GM21737 (cell line): ENCODE data around the gene LYST.
A peak's percentile ranks its signal among the peaks of the same experiment; 100 is the strongest.
"Not testable (repeated sequence)": the region's sequence is repeated elsewhere in the genome, so short reads cannot be mapped to it uniquely, and the experiment has no call there.

Experiments used
- ATAC-seq: cut with Tn5 transposase; IDR thresholded peaks from one replicate; pipeline ENCODE4 v1.9.1; 2021; ENCODE audit warnings: mild to moderate bottlenecking, moderate library complexity; ENCODE audit not compliant: unreplicated experiment

LYST gene

GRCh38 chr1:235639226-235640205 is 227.2 kb downstream of the LYST start:
- ATAC-seq = no peak

GRCh38 chr1:235638612-235639011 is 228.1 kb downstream of the LYST start:
- not testable (repeated sequence) for ATAC-seq

DNA sequence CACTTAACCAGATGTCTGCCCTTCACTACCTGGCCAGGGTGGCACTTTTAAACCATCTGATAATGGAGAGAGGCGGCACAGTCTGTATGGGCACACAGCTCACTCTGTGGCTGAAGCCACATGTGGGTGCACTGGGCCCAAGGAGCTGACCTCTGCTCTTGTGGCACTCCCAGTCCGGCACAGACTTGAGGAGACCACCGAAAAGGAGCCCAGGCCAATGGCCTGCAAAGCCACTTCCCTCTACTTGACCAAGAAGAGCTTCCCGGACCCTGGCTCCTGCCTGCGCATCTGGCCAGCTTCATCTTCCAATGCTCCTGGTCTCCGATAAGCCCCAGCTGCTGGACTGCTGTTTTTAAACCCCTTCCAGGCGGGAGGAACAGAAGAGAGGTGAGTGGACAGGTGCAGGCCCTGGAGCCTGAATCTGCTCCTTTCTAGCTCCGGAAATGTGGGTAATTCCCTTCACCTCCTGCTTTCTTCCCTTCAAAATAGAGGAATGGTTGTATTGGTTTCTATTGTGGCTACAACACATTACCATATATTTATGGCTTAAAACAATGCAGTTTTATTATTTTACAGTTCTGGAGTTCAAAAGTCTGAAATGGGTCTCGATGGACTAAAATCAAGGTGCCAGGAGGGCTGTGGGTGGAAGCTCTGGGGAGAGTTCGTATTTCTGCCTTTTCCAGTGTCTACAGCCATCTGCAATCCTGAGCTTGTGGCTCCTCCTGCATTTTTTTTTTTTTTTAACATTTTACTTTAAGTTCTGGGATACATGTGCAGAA is 228.8 kb downstream of the LYST start:
- no peak for ATAC-seq

- ATAC-seq = no peak
Observed at GRCh38 chr1:235635938-235636662, 230.6 kb downstream of the LYST start.

DNA sequence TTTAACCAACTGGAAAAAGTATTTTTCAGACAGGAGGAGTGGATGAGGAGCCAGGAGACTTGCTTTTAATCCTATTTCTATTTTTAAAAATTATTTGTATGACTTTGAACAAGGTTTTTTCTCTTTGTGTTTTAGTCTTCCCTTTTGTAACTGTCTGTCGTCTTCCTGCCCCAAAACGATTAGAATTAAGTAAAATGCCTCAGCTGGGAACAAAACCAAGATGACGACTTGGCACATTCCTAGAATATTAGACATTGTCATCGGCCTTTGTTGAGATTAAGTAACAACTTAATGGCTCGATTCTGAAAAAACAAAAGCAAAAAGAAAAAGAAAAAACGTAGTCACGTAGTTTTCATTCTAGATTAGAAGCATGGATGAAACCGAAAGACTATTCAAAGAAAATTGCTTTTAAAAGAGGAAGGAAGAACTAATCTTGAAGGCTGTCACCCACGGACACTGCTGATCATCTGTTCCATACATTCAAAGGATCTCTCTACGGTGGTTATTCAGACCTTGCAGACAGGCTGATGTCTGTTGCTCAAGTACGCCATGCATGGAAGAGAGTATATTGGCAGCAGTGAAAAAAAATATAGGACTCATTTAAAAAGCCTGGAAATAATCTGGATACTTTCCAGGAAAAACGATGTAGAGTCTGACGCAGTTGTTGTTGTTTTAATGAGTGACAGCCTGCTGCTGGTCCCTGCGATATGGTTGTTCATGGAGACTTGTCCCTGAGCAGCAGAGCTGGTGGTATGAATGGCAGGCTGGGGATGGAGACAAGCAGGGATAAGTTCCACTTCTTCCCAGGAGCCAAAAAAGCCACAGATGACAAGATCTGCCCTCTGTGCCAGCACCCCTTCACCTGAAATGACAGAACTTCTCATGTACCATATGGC is 234.0 kb downstream of the LYST start:
- ATAC-seq = peak; percentile 89

DNA sequence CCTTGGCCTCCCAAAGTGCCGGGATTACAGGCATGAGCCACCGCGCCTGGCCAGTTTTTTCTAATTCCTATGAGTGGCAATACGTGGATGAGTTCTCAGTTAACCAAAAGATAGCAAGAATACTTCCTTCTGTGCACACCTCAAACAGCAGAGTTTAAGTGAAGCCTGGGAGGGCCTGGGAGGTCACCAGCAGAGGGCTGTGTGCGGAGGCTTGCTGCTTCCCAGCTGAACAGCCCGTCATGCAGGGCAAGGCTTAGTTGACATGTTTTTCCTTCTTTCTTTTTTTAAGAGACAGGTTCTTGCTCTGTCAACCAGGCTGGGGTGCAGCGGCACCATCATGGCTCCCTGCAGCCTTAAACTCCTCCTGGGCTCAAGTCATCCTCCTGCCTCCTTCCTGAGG is 234.9 kb downstream of the LYST start:
- no peak for ATAC-seq

DNA sequence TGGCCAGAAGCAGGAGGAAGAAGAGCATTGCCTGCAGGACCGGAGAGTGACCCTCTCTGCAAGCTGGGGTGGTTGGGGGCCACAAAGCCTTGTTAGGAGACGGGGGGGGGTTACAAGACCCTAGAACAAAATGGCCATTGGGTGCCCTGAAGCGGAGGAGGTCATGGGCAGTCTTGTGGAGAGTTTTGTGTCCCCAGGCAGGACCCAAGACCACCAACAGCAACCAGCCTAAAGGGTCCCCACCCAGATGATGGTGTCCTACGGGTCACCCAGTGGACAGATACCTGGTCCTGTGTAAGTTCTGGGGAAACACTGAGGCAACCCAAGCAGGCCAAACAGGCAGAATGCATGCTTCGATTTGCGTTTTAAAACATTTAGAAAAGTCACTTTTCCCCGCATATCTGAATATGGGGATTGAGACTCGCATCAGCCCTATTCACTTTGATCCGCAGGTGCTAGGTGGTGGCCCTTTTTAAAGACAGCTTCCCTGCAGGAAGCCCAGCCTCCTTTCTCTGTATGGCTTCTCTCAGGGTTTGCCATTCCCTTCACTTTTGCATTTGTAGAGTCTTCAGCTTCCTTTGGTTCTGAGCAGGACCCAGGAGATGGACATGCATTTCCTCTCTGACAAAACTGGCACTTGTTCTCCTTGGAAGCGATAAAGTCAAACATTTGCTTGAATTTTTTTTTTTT is 238.2 kb downstream of the LYST start:
- ATAC-seq = no peak

DNA sequence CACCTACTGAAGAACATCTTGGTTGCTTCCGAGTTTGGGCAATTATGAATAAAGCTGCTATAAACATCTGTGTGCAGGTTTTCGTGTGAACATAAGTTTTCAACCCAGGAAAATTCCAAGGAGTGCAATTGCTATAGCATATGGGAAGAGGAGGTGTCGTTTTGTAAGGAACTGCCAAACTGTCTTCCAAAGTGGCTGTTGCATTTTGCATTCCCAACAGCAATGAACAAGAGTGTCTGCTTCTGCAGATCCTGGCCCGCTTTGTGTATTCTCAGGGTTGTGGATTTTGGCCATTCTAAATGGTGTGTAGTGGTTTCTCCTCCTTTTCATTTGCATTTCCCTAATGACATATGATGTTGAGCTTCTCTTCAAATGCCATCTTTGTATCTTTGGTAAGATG is 240.9 kb downstream of the LYST start:
- no peak for ATAC-seq

GRCh38 chr1:235625340-235625739 is 241.4 kb downstream of the LYST start:
- no peak for ATAC-seq

DNA sequence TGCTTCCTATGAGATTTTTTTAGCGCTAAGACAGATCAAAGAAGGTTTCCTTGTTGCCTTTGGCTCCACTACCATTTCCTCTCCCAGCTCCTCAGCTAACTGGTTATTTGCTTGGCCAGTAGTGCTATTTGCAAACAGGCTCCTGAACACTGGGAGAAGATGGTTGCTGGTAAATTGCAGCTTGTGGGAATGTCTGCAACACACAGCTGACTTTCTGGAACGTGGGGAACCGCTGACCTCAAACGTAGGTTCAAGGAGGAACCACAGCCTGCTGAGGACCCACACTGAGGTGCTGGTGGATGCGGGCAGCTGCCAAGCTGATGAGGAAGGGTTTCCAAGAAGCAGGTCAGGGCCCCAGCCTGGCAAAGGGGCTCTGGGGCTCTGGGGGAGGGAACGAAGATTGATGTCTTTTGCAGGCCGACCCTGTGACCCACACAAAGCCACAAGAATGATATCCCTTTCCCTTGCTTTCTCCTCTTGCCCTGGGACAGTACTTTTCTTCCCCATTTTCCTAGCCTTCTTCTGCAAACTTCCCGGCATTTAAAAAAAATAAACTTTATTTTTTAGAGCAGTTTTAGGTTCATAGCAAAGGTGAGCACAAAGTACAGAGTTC is 241.9 kb downstream of the LYST start:
- no peak for ATAC-seq

DNA sequence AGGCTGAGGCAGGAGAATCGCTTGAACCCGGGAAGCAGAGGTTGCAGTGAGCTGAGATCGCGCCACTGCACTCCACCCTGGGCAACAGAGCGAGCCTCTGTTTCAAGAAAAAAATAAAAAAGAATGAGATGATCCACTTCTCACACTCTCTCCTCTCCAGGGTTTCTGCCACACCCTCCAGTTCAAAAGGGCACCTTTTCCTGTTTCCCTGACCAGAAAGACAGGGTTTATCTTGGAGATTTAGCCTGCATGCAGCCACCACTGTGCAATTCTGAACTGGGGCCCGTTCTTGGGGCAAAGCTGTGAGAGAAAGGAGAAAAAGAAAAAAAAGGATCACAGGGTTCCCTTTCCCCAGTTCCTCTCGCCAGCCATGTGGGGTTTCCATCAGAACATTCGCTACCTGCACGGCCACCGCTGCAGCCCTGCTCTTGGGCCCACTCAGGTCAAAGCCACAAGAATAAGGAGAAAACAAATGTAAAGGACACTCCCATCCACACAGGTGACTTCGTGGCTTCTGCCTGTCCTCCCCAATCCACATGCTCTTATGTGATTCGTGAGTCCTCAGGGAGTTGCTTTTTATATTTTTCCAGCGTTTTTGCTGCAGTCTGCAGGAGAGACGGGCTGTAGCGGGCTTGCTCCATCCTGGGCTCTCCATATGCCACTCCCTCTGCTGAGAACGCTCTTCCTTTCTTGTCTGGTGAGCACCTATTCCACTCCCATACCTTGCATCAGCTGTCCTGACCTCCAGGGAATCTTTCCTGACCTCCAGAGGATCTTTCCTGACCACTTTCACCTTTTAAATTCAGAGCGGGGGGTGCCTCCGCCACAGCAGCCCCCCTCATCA is 243.5 kb downstream of the LYST start:
- ATAC-seq = no peak

DNA sequence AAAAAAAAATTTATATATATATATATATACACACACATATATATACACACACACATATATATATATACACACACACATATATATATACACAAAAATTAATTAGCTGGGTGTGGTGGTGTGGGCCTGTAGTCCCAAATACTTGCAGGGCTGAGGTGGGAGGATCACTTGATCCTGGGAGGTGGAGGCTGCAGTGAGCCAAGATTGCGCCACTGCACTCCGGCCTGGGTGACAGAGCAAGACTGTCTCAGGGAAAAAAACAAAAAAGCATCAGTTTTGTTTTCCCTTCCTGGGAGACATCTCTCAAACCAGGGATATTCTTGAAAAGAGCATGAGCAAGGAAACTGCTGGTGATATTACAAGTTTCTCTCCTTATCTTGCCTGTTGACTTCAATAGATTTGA is 247.6 kb downstream of the LYST start:
- not testable (repeated sequence) for ATAC-seq

GRCh38 chr1:235617808-235618207 is 248.9 kb downstream of the LYST start:
- ATAC-seq = no peak

DNA sequence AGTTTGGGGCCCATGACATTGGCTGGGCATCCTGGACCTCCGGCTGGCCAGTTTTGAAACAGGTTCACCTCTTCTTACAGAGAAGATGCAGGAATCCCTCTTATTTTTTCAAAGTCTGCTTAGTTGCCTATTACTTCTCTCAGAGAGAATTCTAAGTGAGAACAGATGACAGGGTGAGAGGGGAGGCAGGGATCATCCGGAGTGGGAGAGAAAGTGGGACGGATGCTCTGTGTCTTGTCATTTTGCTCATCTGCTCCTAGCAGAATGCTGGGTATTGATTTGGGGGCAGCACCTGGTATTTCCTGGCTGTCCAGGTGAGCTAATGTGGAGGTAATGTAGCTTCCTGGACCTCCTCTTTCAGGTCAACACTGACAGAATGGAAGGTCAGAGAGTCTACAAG is 249.6 kb downstream of the LYST start:
- no peak for ATAC-seq

DNA sequence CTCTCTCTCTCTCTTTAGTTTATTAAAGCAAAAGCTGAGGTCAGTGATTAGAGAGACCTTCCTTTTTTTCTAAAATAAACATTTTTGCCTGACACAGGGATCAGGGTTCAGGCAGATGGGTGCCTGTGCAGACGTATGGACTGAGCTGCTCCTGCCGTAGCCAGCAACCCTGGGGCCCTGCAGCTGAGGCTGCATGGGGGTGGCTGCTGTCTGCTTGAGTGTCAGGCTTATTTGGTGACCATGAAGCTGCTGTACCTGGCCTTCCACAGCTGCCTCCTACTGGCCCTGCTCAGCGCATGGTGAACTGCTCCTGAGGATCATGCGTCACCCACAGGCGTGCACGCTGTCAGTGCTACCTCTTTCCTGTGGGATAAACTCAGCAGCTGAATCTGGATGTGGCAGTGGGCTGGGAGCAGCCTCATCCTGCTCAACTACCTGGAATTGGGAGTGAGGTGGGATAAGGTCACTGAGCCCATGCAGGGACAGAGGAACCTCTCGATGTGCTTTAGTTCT is 252.2 kb downstream of the LYST start:
- no peak for ATAC-seq

DNA sequence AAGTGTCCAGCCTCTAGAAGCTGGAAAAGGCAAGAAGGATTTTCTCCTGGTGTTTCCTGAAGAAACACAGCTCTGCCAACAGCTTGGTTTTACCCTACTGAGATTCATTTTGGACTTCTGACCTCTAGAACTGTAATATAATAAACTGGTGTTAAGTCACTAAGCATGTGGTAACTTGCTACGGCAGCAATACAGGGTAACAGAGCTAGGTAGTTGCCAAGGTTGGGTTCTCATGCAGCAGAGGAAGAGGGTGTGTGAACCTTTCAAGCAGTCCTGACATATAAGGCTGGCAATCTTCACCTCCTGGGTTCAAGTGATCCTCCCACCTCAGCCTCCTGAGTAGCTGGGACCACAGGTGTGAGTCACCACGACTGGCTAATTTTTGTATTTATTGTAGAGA is 253.1 kb downstream of the LYST start:
- ATAC-seq = no peak

GRCh38 chr1:235612761-235613160 is 253.9 kb downstream of the LYST start:
- no peak for ATAC-seq
